H1 (cell line): ENCODE results near the gene TMEM114. TPM values are rescaled to one million over a fixed set of nuclear protein-coding genes. Genes with fewer than 3 reads are reported as not detected.

Experiments
- ASH2L ChIP-seq: fragments of 200-600, 300-600 bp; sonication (generic); IDR thresholded peaks from one replicate; pipeline ENCODE4 v1.7.1; 2017; ENCODE audit warnings: low read length
- BCL11A ChIP-seq, 2 experiments: IDR thresholded peaks; one replicate each; pipeline ENCODE4 v1.6.1; 2011; ENCODE audit warnings: low read depth in 2 of 2, low read length in 2 of 2, mild to moderate bottlenecking in 2 of 2
- BRCA1 ChIP-seq: IDR thresholded peaks from 2 replicates; pipeline ENCODE4 v1.6.1; 2012; ENCODE audit warnings: low read depth, low read length, improper control_type of control experiment
- CEBPB ChIP-seq: IDR thresholded peaks from 2 replicates; pipeline ENCODE4 v1.6.1; 2012; ENCODE audit warnings: low read depth, low read length
- CREB1 ChIP-seq: IDR thresholded peaks from 2 replicates; pipeline ENCODE4 v1.6.1; 2012; ENCODE audit warnings: inconsistent platforms
- HDAC6 ChIP-seq: IDR thresholded peaks from one replicate; pipeline ENCODE4 v1.7.1; 2012; ENCODE audit warnings: low read depth, mild to moderate bottlenecking, inconsistent platforms, low read length, moderate library complexity
- KDM4A ChIP-seq: IDR thresholded peaks from one replicate; pipeline ENCODE4 v1.7.1; 2012; ENCODE audit warnings: low read depth, mild to moderate bottlenecking, moderate library complexity, low read length, inconsistent platforms; ENCODE audit not compliant: severe bottlenecking
- NRF1 ChIP-seq: IDR thresholded peaks from 2 replicates; pipeline ENCODE4 v1.6.1; 2011; ENCODE audit warnings: mild to moderate bottlenecking, low read depth, low read length, improper control_type of control experiment
- POLR2A ChIP-seq, 2 experiments: IDR thresholded peaks; 1 replicate in 1 of 2; 2 replicates in 1 of 2; pipeline ENCODE4 v1.6.1; 2011; ENCODE audit warnings: low read depth in 2 of 2, low read length in 2 of 2, mild to moderate bottlenecking in 2 of 2; ENCODE audit errors: control extremely low read depth in 1 of 2
- RBBP5 ChIP-seq: IDR thresholded peaks from 2 replicates; pipeline ENCODE4 v1.7.1; 2012; ENCODE audit warnings: low read depth, mild to moderate bottlenecking, inconsistent platforms, low read length, moderate library complexity, borderline replicate concordance
- RFX5 ChIP-seq: IDR thresholded peaks from 2 replicates; pipeline ENCODE4 v1.6.1; 2011; ENCODE audit warnings: low read depth, low read length, improper control_type of control experiment, borderline replicate concordance
- RNF2 ChIP-seq: fragments of 200-900, 300-1000 bp; sonication (generic); IDR thresholded peaks from 2 replicates; pipeline ENCODE4 v1.7.1; 2016; ENCODE audit warnings: borderline replicate concordance, low read depth, mild to moderate bottlenecking, antibody characterized with exemption, low read length; ENCODE audit not compliant: poor library complexity, severe bottlenecking; ENCODE audit errors: missing control alignments
- SAP30 ChIP-seq: fragments of 300-600 bp; sonication (generic); IDR thresholded peaks from 2 replicates; pipeline ENCODE4 v1.7.1; 2012; ENCODE audit warnings: low read length, moderate library complexity, mild to moderate bottlenecking, inconsistent platforms; ENCODE audit not compliant: insufficient read depth, insufficient replicate concordance
- SP4 ChIP-seq: IDR thresholded peaks from 2 replicates; pipeline ENCODE4 v1.6.1; 2012; ENCODE audit warnings: low read length, inconsistent platforms
- SRF ChIP-seq: IDR thresholded peaks from 2 replicates; pipeline ENCODE4 v1.6.1; 2011; ENCODE audit warnings: mild to moderate bottlenecking, low read depth, low read length, moderate library complexity
- TCF12 ChIP-seq: IDR thresholded peaks from 2 replicates; pipeline ENCODE4 v1.6.1; 2011; ENCODE audit warnings: low read depth, mild to moderate bottlenecking, low read length
- USF2 ChIP-seq: IDR thresholded peaks from 2 replicates; pipeline ENCODE4 v1.6.1; 2011; ENCODE audit warnings: low read length, improper control_type of control experiment
- polyA plus RNA-seq, 7 experiments: library from polyadenylated mRNA; depleted of rRNA in 3 of 7; stranded (reverse) in 5 of 7; unstranded in 2 of 7; fragments of >200 nt in 5 of 7; fragments of 200-250 nt in 2 of 7; gene quantifications; 1 replicate in 5 of 7; 2 replicates in 1 of 7; 4 replicates in 1 of 7; pipeline versions ENCODE4 v1.2.1 to v1.2.3, GENCODE V29; 2011 to 2013; ENCODE audit warnings: missing spikeins in 2 of 7, mixed read lengths in 2 of 7
- total RNA-seq: library from RNA; stranded (reverse); fragmentation: NEBNext Ultra II Directional; extraction: Animal tissue kit (Norgen Biotek cat#: 25700); gene quantifications from 2 replicates; pipeline ENCODE4 v1.2.1, GENCODE V29; 2021

The TMEM114 gene
- total and polyA plus RNA-seq, 2 of the 8 experiments (the other 6 are each of a cell fraction or from before 2014, with no cell fraction given) = 1.6 to 2.9 TPM

- TF ChIP-seq ASH2L = peak; percentile 63
- no peak for TF ChIP-seq RFX5
- peak; percentile 71 for TF ChIP-seq KDM4A
- peak; percentile 65 to 94 for TF ChIP-seq POLR2A (IDR thresholded peaks at IDR 0.05; ENCODE audit: control extremely low read depth in 1 of 2, low read depth in 2 of 2, low read length in 2 of 2)
- no peak for TF ChIP-seq TCF12
- TF ChIP-seq SRF = no peak
- peak; percentile 28; the same call in 1 of the 2 replicates for TF ChIP-seq SP4
- TF ChIP-seq USF2 = no peak
- no peak for TF ChIP-seq BCL11A (IDR thresholded peaks at IDR 0.05; ENCODE audit: low read depth in 2 of 2, low read length in 2 of 2)
- TF ChIP-seq CEBPB = no peak
- peak; percentile 51; the same call in 1 of the 2 replicates for TF ChIP-seq CREB1
- peak; percentile 59; the same call in 1 of the 2 replicates for TF ChIP-seq RBBP5
- no peak for TF ChIP-seq HDAC6
- peak; percentile 50 for TF ChIP-seq SAP30
- peak; percentile 94 for TF ChIP-seq NRF1
- TF ChIP-seq BRCA1 = no peak
- TF ChIP-seq RNF2 = no peak
Observed at GRCh38 chr16:8621572-8622314, 31.4 kb upstream of the TMEM114 start, which contains the start of gene METTL22 (continued).
